Measurements from ENCODE around the gene MUTYH.

The MUTYH gene

DNA sequence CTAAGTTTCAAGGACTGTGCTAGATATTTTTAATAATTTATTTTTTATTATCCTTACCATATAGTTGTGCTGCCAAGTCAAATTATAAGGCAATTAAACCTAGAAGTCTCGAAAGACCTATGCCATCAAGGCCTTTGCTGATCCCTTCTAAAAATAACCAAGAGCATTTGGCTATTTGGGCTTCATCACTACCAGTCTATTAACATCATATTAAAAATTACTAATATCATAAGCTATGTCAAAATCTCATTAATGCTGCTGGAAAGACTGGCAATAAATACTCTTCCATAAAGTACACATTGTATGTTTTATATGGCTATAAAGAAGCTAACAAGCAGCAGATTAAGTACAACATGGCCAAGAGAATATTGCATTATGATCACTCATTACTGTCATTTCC lies 43.0 kb upstream of the MUTYH start:
- H3K4ac ChIP-seq (ENCODE audit: low read length): no peak overlapping the region
- no peak overlapping the region for H3K23ac ChIP-seq (ENCODE audit: low read depth, low read length, poor library complexity)
- no peak overlapping the region for H3K18ac ChIP-seq (ENCODE audit: low read length)
- H3K9ac ChIP-seq (ENCODE audit: low read depth, low read length, poor library complexity): no peak overlapping the region
- H2BK5ac ChIP-seq (ENCODE audit: low read length): no peak overlapping the region
- H3K4me1 ChIP-seq (ENCODE audit: control insufficient read depth in 2 of 2, insufficient read depth in 1 of 2, low read depth in 1 of 2, low read length in 2 of 2): no peaks in the 10 kb centered on the region
- no peak overlapping the region for H2BK120ac ChIP-seq (ENCODE audit: low read depth, low read length)
- H4K8ac ChIP-seq (ENCODE audit: low read depth, low read length): no peak overlapping the region
- H3K4me2 ChIP-seq (ENCODE audit: insufficient read depth, low read length, poor library complexity, severe bottlenecking): no peak overlapping the region
- no peak overlapping the region for H2BK12ac ChIP-seq (ENCODE audit: low read length)
- H3K27me3 ChIP-seq (ENCODE audit: control insufficient read depth in 3 of 3, insufficient read depth in 3 of 3, low read depth in 1 of 3, low read length in 3 of 3): peaks cover 0 to 2% (median 0%) of the 10 kb centered on the region in 3 experiments
- H3K79me1 ChIP-seq (ENCODE audit: low read depth, low read length): no peaks in the 10 kb centered on the region
- H3K14ac ChIP-seq (ENCODE audit: low read length): no peak overlapping the region
- no peak overlapping the region for H3K27ac ChIP-seq (replicated peaks; ENCODE audit: low read length)
- no peak overlapping the region for H3K4me3 ChIP-seq (ENCODE audit: low read length in 2 of 2)
- no peak overlapping the region for H2AK5ac ChIP-seq (ENCODE audit: low read depth, low read length)
- no peak overlapping the region for H4K91ac ChIP-seq (ENCODE audit: low read depth, low read length, poor library complexity)
- WGBS, 2 donors (ENCODE audit: extremely low coverage in 2 of 2, insufficient read length in 2 of 2, insufficient replicate concordance in 1 of 2): no CpG with 5 or more reads among the region's 1 CpG
- no peak for DNase-seq (ENCODE audit: low spot score)
- no peak overlapping the region for H2BK15ac ChIP-seq (ENCODE audit: low read length)
- H2AFZ ChIP-seq (ENCODE audit: low read length): no peak overlapping the region
- no peaks in the 10 kb centered on the region for H3K36me3 ChIP-seq (replicated peaks in 1 of 2; ENCODE audit: control insufficient read depth in 2 of 2, insufficient read depth in 2 of 2, low read length in 2 of 2)
- no peaks in the 10 kb centered on the region for H3K9me3 ChIP-seq (replicated peaks in 1 of 2; ENCODE audit: control insufficient read depth in 2 of 2, insufficient read depth in 1 of 2, low read depth in 1 of 2, low read length in 2 of 2)

- Histone ChIP-seq H3K9me3 (replicated peaks in 1 of 2; ENCODE audit: control insufficient read depth in 2 of 2, insufficient read depth in 1 of 2, low read depth in 1 of 2, low read length in 2 of 2) (no peaks in the 10 kb centered on the region), H2BK120ac (ENCODE audit: low read depth, low read length) (no peak overlapping the region), H3K79me1 (ENCODE audit: low read depth, low read length) (no peaks in the 10 kb centered on the region), H2AFZ (ENCODE audit: low read length) (no peak overlapping the region), H3K9ac (ENCODE audit: low read depth, low read length, poor library complexity) (no peak overlapping the region), H3K23ac (ENCODE audit: low read depth, low read length, poor library complexity) (no peak overlapping the region), H2BK15ac (ENCODE audit: low read length) (no peak overlapping the region), H4K8ac (ENCODE audit: low read depth, low read length) (no peak overlapping the region), H3K4ac (ENCODE audit: low read length) (no peak overlapping the region), H3K27me3 (ENCODE audit: control insufficient read depth in 3 of 3, insufficient read depth in 3 of 3, low read depth in 1 of 3, low read length in 3 of 3) (no peaks in the 10 kb centered on the region), H2BK12ac (ENCODE audit: low read length) (no peak overlapping the region), H2BK5ac (ENCODE audit: low read length) (no peak overlapping the region), H2AK5ac (ENCODE audit: low read depth, low read length) (no peak overlapping the region), H3K4me2 (ENCODE audit: insufficient read depth, low read length, poor library complexity, severe bottlenecking) (no peak overlapping the region), H3K4me3 (ENCODE audit: low read length in 2 of 2) (no peak overlapping the region), H3K36me3 (replicated peaks in 1 of 2; ENCODE audit: control insufficient read depth in 2 of 2, insufficient read depth in 2 of 2, low read length in 2 of 2) (no peaks in the 10 kb centered on the region), H4K91ac (ENCODE audit: low read depth, low read length, poor library complexity) (no peak overlapping the region), H3K4me1 (ENCODE audit: control insufficient read depth in 2 of 2, insufficient read depth in 1 of 2, low read depth in 1 of 2, low read length in 2 of 2) (no peaks in the 10 kb centered on the region), H3K14ac (ENCODE audit: low read length) (no peak overlapping the region), H3K27ac (replicated peaks; ENCODE audit: low read length) (no peak overlapping the region), H3K18ac (ENCODE audit: low read length) (no peak overlapping the region)
- WGBS, 2 donors (ENCODE audit: extremely low coverage in 2 of 2, insufficient read length in 2 of 2, insufficient replicate concordance in 1 of 2): no CpG with 5 or more reads among the region's 2 CpGs
- DNase-seq (ENCODE audit: low spot score): no peak
Observed at GRCh38 chr1:45381243-45381642, 41.0 kb upstream of the MUTYH start.

DNA sequence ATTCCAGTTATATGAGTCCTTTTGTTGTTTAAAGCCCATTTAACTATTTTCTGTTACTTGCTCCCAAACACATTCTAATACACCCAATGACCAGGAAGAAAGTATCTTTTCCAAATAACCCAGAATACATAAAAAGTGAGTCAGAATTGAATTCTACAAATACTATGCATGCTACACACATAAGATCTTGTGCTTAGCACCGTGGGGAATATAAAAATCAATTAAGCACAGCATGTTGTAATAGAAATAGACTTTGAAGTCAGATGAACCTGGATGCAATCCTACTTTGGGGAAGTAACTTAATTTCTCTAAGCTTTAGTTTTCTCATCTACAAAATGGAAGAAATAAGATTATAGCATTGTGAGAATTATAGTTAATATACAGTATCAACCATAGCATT lies 40.5 kb upstream of the MUTYH start:
- Histone ChIP-seq H2AK5ac (ENCODE audit: low read depth, low read length) (no peak overlapping the region), H3K79me1 (ENCODE audit: low read depth, low read length) (no peaks in the 10 kb centered on the region), H4K8ac (ENCODE audit: low read depth, low read length) (no peak overlapping the region), H3K4me3 (ENCODE audit: low read length in 2 of 2) (no peak overlapping the region), H3K27me3 (ENCODE audit: control insufficient read depth in 3 of 3, insufficient read depth in 3 of 3, low read depth in 1 of 3, low read length in 3 of 3) (no peaks in the 10 kb centered on the region), H4K91ac (ENCODE audit: low read depth, low read length, poor library complexity) (no peak overlapping the region), H3K18ac (ENCODE audit: low read length) (no peak overlapping the region), H3K23ac (ENCODE audit: low read depth, low read length, poor library complexity) (no peak overlapping the region), H2BK12ac (ENCODE audit: low read length) (no peak overlapping the region), H3K4ac (ENCODE audit: low read length) (no peak overlapping the region), H2BK5ac (ENCODE audit: low read length) (no peak overlapping the region), H3K36me3 (replicated peaks in 1 of 2; ENCODE audit: control insufficient read depth in 2 of 2, insufficient read depth in 2 of 2, low read length in 2 of 2) (no peaks in the 10 kb centered on the region), H3K9ac (ENCODE audit: low read depth, low read length, poor library complexity) (no peak overlapping the region), H3K9me3 (replicated peaks in 1 of 2; ENCODE audit: control insufficient read depth in 2 of 2, insufficient read depth in 1 of 2, low read depth in 1 of 2, low read length in 2 of 2) (no peaks in the 10 kb centered on the region), H3K4me1 (ENCODE audit: control insufficient read depth in 2 of 2, insufficient read depth in 1 of 2, low read depth in 1 of 2, low read length in 2 of 2) (no peaks in the 10 kb centered on the region), H2BK120ac (ENCODE audit: low read depth, low read length) (no peak overlapping the region), H3K27ac (replicated peaks; ENCODE audit: low read length) (no peak overlapping the region), H2BK15ac (ENCODE audit: low read length) (no peak overlapping the region), H3K4me2 (ENCODE audit: insufficient read depth, low read length, poor library complexity, severe bottlenecking) (no peak overlapping the region), H3K14ac (ENCODE audit: low read length) (no peak overlapping the region), H2AFZ (ENCODE audit: low read length) (no peak overlapping the region)
- no peak for DNase-seq (ENCODE audit: low spot score)
- WGBS, 2 donors (ENCODE audit: extremely low coverage in 2 of 2, insufficient read length in 2 of 2, insufficient replicate concordance in 1 of 2): no CpG with 5 or more reads among the region's 1 CpG

DNA sequence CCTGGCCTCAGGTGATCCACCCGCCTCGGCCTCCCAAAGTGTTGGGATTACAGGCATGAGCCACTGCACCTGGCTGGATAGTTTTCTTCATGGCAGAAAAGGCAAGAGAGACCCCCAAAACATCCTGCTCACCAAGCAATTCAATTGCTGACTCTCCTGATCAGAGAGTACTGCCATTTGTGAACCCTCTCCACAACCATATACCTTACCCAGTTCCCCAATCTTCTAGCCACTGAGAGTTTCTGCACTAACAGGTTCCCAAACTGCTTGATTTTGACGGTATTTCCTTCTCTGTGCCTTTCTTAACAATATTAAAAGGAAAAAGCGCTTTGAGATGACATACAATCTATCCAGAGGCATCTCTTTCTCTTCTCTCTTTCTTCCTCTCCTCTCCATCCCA lies 39.9 kb upstream of the MUTYH start:
- no peak overlapping the region for H3K23ac ChIP-seq (ENCODE audit: low read depth, low read length, poor library complexity)
- no peak overlapping the region for H2AFZ ChIP-seq (ENCODE audit: low read length)

More for the DNA sequence above, 39.9 kb upstream of the MUTYH start:
- WGBS, 2 donors (ENCODE audit: extremely low coverage in 2 of 2, insufficient read length in 2 of 2, insufficient replicate concordance in 1 of 2): no CpG with 5 or more reads among the region's 4 CpGs
- no peaks in the 10 kb centered on the region for H3K9me3 ChIP-seq (replicated peaks in 1 of 2; ENCODE audit: control insufficient read depth in 2 of 2, insufficient read depth in 1 of 2, low read depth in 1 of 2, low read length in 2 of 2)
- no peak overlapping the region for H3K4ac ChIP-seq (ENCODE audit: low read length)
- no peak overlapping the region for H2BK15ac ChIP-seq (ENCODE audit: low read length)
- H3K79me1 ChIP-seq (ENCODE audit: low read depth, low read length): no peaks in the 10 kb centered on the region
- no peak overlapping the region for H3K9ac ChIP-seq (ENCODE audit: low read depth, low read length, poor library complexity)
- no peaks in the 10 kb centered on the region for H3K27me3 ChIP-seq (ENCODE audit: control insufficient read depth in 3 of 3, insufficient read depth in 3 of 3, low read depth in 1 of 3, low read length in 3 of 3)
- no peak overlapping the region for H3K14ac ChIP-seq (ENCODE audit: low read length)
- H3K36me3 ChIP-seq (replicated peaks in 1 of 2; ENCODE audit: control insufficient read depth in 2 of 2, insufficient read depth in 2 of 2, low read length in 2 of 2): no peaks in the 10 kb centered on the region
- H4K91ac ChIP-seq (ENCODE audit: low read depth, low read length, poor library complexity): no peak overlapping the region
- H4K8ac ChIP-seq (ENCODE audit: low read depth, low read length): no peak overlapping the region
- no peak overlapping the region for H2BK12ac ChIP-seq (ENCODE audit: low read length)
- no peak overlapping the region for H3K4me2 ChIP-seq (ENCODE audit: insufficient read depth, low read length, poor library complexity, severe bottlenecking)
- H2BK5ac ChIP-seq (ENCODE audit: low read length): no peak overlapping the region
- H3K27ac ChIP-seq (replicated peaks; ENCODE audit: low read length): no peak overlapping the region
- no peak for DNase-seq (ENCODE audit: low spot score)
- no peaks in the 10 kb centered on the region for H3K4me1 ChIP-seq (ENCODE audit: control insufficient read depth in 2 of 2, insufficient read depth in 1 of 2, low read depth in 1 of 2, low read length in 2 of 2)
- H3K18ac ChIP-seq (ENCODE audit: low read length): no peak overlapping the region
- H3K4me3 ChIP-seq (ENCODE audit: low read length in 2 of 2): no peak overlapping the region
- H2AK5ac ChIP-seq (ENCODE audit: low read depth, low read length): no peak overlapping the region
- H2BK120ac ChIP-seq (ENCODE audit: low read depth, low read length): no peak overlapping the region

Measured in neuronal stem cell (in vitro differentiated cells).